Effector memory CD8-positive, alpha-beta T cell (primary cell): ENCODE measurements around the gene ANKS1A.
A peak's percentile ranks its signal among the peaks of the same experiment; 100 is the strongest.

Source experiments
- ATAC-seq: fragments of 150-1000 bp; cut with Tn5 transposase; replicated peaks from 2 replicates; pipeline ENCODE4 v1.10.0; 2021; ENCODE audit warnings: mild to moderate bottlenecking, moderate library complexity
- DNase-seq, 3 experiments: peaks; one replicate each; pipeline ENCODE4 v3.0.0; 2021
- H3K27ac Mint-ChIP-seq, 2 donors: one replicate each; pipeline ENCODE4 v1.8.0; 2022; ENCODE audit warnings: mild to moderate bottlenecking in 2 of 2, mixed read lengths in 2 of 2, moderate library complexity in 2 of 2
- H3K27me3 Mint-ChIP-seq, 2 donors: one replicate each; pipeline ENCODE4 v1.8.0; 2022; ENCODE audit warnings: mixed read lengths in 2 of 2
- H3K36me3 Mint-ChIP-seq: one replicate; pipeline ENCODE4 v1.8.0; 2022; ENCODE audit warnings: mild to moderate bottlenecking, moderate library complexity, mixed read lengths; ENCODE audit not compliant: insufficient read depth
- H3K4me1 Mint-ChIP-seq, 2 donors: one replicate each; pipeline ENCODE4 v1.8.0; 2022; ENCODE audit warnings: low read depth in 2 of 2, mixed read lengths in 2 of 2
- H3K4me3 Mint-ChIP-seq, 2 donors: one replicate each; pipeline ENCODE4 v1.8.0; 2022; ENCODE audit warnings: mild to moderate bottlenecking in 2 of 2, mixed read lengths in 2 of 2, moderate library complexity in 2 of 2
- H3K9me3 Mint-ChIP-seq, 2 donors: one replicate each; pipeline ENCODE4 v1.8.0; 2022; ENCODE audit warnings: mixed read lengths in 2 of 2

Gene ANKS1A

DNA sequence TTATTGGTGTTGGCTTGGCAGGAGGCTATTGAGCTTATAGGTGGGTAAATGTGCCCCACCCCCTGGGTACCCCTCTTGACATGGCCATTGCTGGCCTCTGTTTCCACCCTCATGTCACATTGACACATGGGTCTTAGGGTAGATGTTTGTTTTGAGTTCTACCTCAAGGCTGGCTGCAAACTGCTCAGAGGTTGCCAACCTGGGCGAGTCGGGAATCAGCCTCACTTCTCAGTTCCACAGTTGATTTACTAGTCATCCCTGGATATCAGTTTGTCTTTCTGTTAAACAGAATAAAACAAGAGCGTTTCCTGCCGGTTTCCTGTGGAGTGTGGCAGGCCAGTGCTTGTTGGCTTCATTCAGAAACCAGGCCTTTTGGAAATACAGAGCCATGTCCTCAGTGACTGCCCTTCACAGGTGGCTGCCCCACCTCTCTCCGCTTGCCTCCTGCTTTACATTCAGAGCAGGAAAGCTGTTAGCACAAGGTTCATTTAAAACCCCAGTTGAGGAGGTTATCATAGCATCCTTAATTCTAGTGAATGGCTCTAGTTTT lies 146.5 kb downstream of the ANKS1A start:
- DNase-seq, result no peak
- peak overlapping the region in 1 of 2 donors; percentile 44 for H3K27ac Mint-ChIP-seq
- no peaks in the 10 kb centered on the region for H3K9me3 Mint-ChIP-seq
- H3K4me3 Mint-ChIP-seq, result no peak overlapping the region
- H3K4me1 Mint-ChIP-seq, result peaks cover 4 to 7% of the 10 kb centered on the region in 2 donors
- peaks cover 10% of the 10 kb centered on the region for H3K36me3 Mint-ChIP-seq
- no peak for ATAC-seq
- no peaks in the 10 kb centered on the region for H3K27me3 Mint-ChIP-seq

DNA sequence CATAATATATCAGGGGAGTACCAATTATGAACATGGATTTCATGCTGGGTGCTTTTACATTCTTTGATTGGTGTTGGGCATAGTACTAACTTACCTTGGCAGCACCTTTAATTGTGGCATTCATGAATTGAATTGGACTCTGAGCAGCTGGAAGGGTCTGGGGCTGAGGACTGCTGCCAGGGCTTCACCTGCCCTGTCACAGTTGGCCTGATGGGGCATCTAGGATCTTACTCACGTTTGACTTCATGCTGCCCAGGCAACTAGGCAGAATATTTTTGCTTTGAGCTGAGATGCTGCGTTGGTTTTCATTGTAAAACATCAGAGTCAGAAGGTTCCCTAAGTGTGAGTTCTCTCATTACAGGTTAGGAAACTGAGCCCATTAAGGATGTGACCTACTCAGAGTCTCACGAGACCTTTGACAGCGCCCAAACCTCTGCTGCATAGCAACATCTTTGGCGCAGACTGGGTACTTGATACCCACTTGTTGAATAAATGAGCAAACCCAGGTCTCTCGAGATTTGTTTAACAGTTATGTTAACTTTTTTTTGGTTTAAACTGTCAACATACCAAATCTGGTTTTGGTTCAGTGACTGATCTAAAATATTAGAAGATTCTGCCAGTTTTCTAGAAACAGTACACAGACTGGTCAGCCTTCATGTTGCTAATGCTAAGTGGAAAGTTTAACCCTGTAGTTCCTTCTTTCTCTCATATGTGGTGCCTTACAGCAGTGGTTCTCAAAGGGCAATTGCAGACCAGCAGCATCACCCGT lies 147.2 kb downstream of the ANKS1A start:
- Mint-ChIP-seq H3K9me3 (no peaks in the 10 kb centered on the region), H3K36me3 (peaks cover 10% of the 10 kb centered on the region), H3K27me3 (no peaks in the 10 kb centered on the region), H3K4me1 (peaks cover 4 to 7% of the 10 kb centered on the region in 2 donors), H3K4me3 (no peak overlapping the region), H3K27ac (no peak overlapping the region)
- no peak for DNase-seq
- ATAC-seq, result no peak

DNA sequence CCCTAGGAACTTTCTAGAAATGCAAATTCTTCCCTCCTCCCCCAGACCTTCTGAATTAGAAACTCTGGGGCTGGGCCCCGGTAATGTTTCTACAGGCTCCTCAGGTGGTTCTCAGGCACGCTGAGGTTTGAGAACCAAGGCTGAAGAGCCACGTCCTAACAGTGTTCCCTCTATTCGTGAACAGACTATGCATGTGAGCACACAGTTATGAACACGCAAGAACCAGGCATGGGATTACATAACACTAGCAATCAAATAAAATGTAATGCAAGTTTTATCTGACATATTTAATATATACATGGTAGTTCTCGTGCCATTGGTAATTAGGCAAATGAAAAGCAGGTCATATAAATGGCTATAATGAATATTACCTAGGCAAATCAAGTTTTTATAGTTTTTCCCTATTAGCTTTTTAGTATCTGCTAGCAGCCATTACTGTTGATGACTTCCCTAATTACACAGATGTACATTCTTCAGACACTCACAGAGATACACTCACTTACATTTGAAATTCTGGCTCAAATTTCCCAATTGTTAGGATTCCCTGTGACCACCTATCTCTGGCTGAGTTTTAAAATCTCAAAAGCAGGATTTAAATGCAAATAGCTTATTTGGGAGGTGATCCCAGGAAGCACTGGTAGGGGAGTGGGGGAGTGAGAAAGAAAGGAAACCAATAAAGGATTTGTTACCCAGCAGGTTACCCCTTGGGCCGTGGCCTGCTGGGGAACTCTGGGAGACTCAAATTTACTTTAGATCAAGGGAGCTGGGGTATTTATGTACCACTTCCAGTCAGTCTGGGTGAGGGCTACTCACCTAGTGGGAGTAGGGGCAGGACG lies 148.0 kb downstream of the ANKS1A start:
- H3K9me3 Mint-ChIP-seq, result no peaks in the 10 kb centered on the region
- peaks cover 0 to 7% of the 10 kb centered on the region in 2 donors for H3K4me1 Mint-ChIP-seq
- DNase-seq, result no peak
- H3K27me3 Mint-ChIP-seq, result no peaks in the 10 kb centered on the region
- H3K4me3 Mint-ChIP-seq, result no peak overlapping the region
- no peak overlapping the region for H3K27ac Mint-ChIP-seq
- ATAC-seq, result no peak
- H3K36me3 Mint-ChIP-seq, result peaks cover 10% of the 10 kb centered on the region

DNA sequence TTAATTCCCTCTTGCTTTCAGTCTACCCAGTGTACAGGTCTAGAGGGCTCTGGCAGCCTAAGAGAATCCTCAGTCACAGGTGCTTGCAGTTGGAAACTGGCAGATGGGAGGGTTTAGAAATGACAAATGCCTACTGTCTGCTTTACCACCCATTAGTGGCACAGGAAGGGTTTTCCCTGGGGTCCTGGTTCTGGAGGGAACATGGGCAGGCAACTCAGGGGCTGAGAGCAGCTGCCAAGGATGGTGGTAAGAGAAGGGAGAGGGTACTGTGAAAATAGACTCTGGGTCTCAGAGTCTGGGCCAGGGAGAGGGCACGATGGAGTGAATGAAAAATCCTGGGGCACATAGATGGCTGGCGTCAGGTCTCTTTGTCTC lies 148.6 kb downstream of the ANKS1A start:
- H3K9me3 Mint-ChIP-seq, result no peaks in the 10 kb centered on the region

DNA sequence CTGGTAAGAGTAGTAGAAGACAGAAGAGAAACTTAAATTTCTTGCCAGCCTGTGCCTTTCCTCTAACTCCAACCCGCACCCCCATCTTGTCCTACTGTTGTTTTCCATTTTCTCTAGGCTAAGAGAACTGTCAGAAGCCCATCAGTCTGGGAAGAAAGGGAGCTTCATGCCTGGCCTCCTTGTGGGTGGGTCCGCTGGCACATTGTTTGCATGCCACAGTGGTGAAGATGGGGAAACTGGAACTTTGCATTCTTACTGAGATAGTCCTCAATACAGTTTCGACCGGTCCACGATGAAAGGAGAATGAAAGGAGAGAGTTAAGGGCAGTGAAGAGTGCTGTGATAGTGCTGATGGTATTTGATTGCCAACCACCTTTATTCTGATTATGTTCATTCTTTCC lies 149.0 kb downstream of the ANKS1A start:
- ATAC-seq, result no peak

More for the DNA sequence above, 148.6 kb downstream of the ANKS1A start:
- Mint-ChIP-seq H3K4me3 (no peak overlapping the region), H3K27ac (peak overlapping the region in 1 of 2 donors; percentile 25), H3K4me1 (peaks cover 0 to 7% of the 10 kb centered on the region in 2 donors), H3K36me3 (peaks cover 8% of the 10 kb centered on the region), H3K27me3 (no peaks in the 10 kb centered on the region)
- DNase-seq, result no peak
- ATAC-seq, result no peak

DNA sequence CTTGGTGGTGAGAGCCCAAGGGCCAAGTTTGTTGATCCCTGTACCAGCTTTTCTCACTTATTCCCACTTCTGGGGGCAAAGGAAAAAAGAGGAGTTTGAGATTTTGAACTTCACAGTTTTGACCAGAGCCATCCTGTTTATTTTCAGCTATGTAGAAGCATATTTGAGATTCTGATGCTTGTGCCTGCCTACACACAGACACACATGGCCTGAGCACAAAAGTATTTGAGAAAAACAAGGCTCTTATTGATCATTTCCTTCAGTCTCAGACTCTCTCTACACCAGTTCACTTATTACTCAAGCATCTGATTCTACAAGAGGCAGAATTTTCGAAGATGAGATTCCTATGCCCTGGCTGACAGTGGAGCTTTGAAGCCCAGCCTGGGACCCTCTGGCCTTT lies 151.3 kb downstream of the ANKS1A start:
- no peak overlapping the region for H3K4me3 Mint-ChIP-seq
- no peak for DNase-seq
- no peaks in the 10 kb centered on the region for H3K9me3 Mint-ChIP-seq
- ATAC-seq, result no peak
- no peak overlapping the region for H3K27ac Mint-ChIP-seq
- peaks cover 0 to 8% of the 10 kb centered on the region in 2 donors for H3K4me1 Mint-ChIP-seq
- H3K36me3 Mint-ChIP-seq, result peaks cover 12% of the 10 kb centered on the region
- no peaks in the 10 kb centered on the region for H3K27me3 Mint-ChIP-seq

More for the DNA sequence above, 149.0 kb downstream of the ANKS1A start:
- peaks cover 7% of the 10 kb centered on the region for H3K36me3 Mint-ChIP-seq
- no peaks in the 10 kb centered on the region for H3K9me3 Mint-ChIP-seq
- peaks cover 0 to 10% of the 10 kb centered on the region in 2 donors for H3K4me1 Mint-ChIP-seq
- H3K4me3 Mint-ChIP-seq, result no peak overlapping the region
- DNase-seq, result no peak
- peak overlapping the region in 1 of 2 donors; percentile 25 for H3K27ac Mint-ChIP-seq
- no peaks in the 10 kb centered on the region for H3K27me3 Mint-ChIP-seq

DNA sequence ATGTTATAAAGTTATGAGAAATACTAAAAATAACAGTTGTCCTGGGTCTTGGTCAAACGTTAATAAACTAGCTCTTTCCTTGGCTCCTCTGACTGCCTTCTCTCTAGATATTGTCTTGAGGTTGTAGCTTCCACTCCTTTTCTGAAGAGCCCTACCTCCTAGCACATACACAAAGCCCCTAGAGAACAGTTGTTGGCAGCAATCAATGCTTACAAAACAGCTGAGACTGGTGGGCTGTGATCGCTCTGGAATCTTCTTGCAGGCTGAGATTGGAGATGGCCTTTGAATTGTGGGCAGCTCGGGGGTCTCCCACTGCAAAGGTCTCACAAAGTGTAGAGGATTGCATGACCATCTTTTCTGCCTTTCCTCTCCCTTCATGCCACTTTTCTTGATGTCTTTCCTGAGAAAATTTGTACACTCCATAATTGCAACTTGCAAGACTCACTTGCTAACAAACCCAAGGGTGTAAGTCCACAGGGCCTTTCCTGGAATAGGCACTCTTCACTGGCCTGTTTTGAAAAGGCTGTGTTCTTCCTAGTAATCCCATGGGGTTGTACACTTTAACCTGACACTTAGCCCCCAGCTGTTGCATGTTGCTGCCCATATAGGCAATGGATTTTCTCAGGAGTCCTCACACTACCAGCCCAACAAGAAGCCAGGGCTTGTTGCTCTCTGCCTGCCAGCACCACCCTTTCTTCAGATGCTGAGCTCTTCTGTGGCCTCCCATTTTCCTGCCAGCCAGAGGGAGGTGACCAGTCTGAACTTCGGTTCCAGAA lies 152.2 kb downstream of the ANKS1A start:
- no peaks in the 10 kb centered on the region for H3K9me3 Mint-ChIP-seq
- ATAC-seq (no peak), DNase-seq (no peak)
- peaks cover 12% of the 10 kb centered on the region for H3K36me3 Mint-ChIP-seq
- peak overlapping the region in 1 of 2 donors; percentile 23 for H3K27ac Mint-ChIP-seq
- H3K27me3 Mint-ChIP-seq, result no peaks in the 10 kb centered on the region
- no peak overlapping the region for H3K4me3 Mint-ChIP-seq
- peaks cover 0 to 8% of the 10 kb centered on the region in 2 donors for H3K4me1 Mint-ChIP-seq

DNA sequence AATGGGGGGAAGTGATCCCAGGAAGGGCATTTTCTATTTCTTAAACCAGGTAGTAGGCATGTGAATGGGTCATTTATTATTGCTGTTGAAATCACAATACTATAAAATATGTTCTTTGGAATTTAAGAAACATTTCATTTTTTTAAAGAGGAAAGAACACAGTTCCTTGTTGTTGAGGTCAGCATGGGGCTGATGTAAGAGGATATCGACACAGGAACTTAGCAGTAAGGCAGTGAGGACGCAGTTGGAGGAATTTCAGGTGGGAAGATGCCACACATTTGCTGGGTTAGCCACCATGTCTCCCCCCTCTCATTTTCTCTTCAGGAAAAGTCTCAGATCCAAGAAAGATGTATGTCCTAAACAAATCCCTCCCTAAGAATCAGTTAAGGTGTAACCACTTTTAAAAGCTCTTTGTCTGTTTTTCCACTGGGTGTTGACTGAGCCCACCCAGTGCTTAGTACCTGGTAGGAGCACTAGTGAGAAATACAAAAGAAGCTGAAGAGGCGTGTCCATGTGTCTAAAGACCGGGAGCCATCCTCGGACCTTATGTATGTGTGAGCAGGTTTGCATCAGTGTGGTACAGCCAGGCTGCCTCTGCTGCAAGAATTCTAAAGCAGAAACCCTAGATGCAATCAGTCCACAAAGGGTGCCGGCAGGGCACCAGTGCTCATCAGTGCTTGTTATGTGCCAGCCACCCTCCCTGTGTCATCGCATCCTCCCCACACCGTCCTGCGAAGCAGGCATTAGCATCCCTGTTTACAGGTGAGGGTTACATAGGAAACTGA lies 153.2 kb downstream of the ANKS1A start:
- H3K4me3 Mint-ChIP-seq, result no peak overlapping the region
- no peaks in the 10 kb centered on the region for H3K9me3 Mint-ChIP-seq
- no peaks in the 10 kb centered on the region for H3K27me3 Mint-ChIP-seq
- ATAC-seq (no peak), DNase-seq (no peak)
- peaks cover 12% of the 10 kb centered on the region for H3K36me3 Mint-ChIP-seq
- H3K27ac Mint-ChIP-seq, result peak overlapping the region in 1 of 2 donors; percentile 23
- H3K4me1 Mint-ChIP-seq, result peaks cover 8 to 10% of the 10 kb centered on the region in 2 donors

DNA sequence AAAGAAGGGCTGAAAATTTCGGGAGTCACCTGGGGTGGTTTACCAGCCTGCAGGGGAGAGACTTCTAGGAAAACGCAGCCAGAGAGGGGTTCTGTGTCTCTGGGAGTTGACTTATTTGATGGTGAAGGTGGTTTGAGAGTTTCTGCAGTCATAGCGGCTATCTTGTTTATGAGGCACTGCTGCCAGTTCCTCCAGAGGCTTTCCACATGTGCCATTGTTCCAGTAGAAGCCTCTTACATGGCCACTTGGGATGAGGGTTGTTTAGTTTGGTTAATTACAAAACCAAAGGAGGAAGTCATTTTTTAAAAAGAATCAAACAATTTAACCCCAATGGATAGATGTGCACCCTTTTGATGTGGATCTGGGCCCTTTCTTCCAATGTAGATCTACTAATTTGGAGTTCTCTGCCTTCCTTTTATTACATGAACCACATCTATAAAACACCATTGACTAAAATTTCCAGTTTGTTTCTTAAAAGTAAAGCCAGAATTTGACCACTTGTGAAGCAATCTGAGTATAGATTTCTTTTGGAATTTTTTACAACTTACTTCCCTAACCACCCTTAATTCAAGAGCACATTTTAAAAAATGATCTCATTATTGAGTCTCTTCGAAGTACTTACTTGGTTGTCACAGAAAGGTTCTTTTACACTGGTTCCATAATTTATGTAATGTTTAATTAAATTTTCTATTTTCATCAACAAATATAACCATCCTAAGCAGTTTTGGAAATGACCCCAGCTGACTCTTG lies 154.5 kb downstream of the ANKS1A start:
- peaks cover 8 to 10% of the 10 kb centered on the region in 2 donors for H3K4me1 Mint-ChIP-seq
- no peaks in the 10 kb centered on the region for H3K27me3 Mint-ChIP-seq
- DNase-seq, result no peak
- H3K4me3 Mint-ChIP-seq, result no peak overlapping the region
- H3K9me3 Mint-ChIP-seq, result no peaks in the 10 kb centered on the region
- peak overlapping the region in 1 of 2 donors; percentile 26 for H3K27ac Mint-ChIP-seq
- no peak for ATAC-seq
- peaks cover 12% of the 10 kb centered on the region for H3K36me3 Mint-ChIP-seq

DNA sequence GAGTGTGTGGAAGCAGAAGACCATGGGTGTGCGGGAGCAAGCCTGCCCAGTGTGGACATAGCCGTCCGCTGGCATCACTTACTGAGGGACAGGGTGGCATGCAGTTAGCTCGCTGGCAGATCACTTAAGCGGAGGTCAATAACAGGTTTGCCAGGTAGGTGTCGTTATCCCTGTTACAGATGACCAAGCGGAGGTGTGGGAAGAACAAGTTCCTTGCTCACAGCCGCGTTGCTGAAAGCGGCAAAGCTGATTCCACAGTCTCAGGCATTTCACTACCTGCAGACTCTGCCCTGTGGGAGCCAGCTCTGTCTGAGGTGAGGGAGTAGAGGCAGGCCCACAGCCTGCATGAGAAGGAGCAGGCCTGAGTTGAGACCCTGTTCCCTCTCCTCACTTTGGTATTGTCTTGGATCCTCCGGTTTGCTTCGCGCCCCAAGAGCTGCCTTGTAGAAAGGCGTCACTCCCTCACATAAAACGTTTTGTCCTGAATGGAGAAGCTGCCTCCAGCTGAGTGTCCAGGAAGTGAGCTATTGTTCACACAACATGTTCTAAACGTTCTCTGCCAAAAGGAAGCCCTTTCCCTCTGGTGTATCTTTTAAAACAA lies 155.2 kb downstream of the ANKS1A start:
- Mint-ChIP-seq H3K36me3 (peaks cover 6% of the 10 kb centered on the region), H3K27me3 (no peaks in the 10 kb centered on the region), H3K9me3 (no peaks in the 10 kb centered on the region), H3K27ac (peak overlapping the region in 1 of 2 donors; percentile 26), H3K4me1 (peaks cover 8 to 10% of the 10 kb centered on the region in 2 donors), H3K4me3 (no peak overlapping the region)
- DNase-seq (no peak), ATAC-seq (no peak)

DNA sequence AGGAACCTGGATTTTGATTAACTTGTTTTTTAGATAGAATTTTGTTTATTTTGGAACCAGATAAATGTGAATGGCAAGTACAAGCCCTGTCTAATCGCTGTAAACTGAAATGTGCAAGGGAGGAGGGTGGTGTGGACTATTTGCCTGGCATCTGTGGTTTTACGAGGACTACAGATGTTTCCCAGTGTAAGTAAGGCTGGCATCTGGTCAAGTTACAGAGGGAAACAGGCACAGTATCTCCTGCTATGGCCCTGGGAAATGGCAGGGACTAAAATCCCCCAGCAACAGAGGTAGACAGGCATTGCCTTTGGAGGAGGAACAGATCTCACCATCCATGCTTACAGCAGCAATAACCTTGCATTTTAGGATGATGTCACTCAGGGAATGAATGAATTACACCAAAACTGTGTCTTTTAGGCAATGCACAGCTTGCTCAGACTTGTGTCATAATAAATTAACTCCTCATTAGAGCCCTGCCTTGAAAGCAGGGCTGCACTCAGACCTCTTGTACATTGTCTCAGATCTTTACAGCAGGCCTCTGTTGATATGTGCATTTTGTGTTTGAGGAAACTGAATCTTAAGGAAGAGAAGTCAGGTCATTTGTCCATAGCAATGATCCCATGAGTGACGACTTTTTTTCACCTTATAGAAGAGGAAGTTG lies 155.8 kb downstream of the ANKS1A start:
- Mint-ChIP-seq H3K27me3 (no peaks in the 10 kb centered on the region), H3K4me1 (peaks cover 8 to 10% of the 10 kb centered on the region in 2 donors), H3K27ac (no peak overlapping the region), H3K9me3 (no peaks in the 10 kb centered on the region), H3K4me3 (no peak overlapping the region), H3K36me3 (peaks cover 5% of the 10 kb centered on the region)
- ATAC-seq (no peak), DNase-seq (no peak)
